T-helper 2 cell (primary cell): ENCODE results near the gene MCC.

ENCODE experiments used
- DNase-seq, 5 experiments: peaks; one replicate each; pipeline versions ENCODE4 v3.0.0 to v3.0.0-alpha.2; 2012 to 2022

Gene MCC

DNA sequence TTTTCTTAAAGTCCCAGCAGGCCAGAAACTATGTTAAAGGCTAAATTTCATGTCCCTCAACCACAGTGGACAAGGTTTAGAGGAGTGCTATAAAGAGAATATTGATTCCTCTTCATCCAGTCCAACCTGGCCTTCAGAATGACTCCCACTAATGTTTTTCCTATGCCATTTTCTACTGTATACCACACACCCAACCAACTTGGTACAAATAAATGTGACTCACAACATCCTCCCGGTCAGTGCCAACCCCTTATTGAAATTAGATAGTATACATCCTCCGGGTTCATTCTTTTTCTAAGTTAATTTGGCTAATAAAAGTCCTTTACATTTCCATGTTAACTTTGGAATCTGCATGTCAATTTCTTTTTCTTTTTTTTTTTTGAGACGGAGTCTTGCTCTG is 268.6 kb downstream of the MCC start:
- DNase-seq = no peak

DNA sequence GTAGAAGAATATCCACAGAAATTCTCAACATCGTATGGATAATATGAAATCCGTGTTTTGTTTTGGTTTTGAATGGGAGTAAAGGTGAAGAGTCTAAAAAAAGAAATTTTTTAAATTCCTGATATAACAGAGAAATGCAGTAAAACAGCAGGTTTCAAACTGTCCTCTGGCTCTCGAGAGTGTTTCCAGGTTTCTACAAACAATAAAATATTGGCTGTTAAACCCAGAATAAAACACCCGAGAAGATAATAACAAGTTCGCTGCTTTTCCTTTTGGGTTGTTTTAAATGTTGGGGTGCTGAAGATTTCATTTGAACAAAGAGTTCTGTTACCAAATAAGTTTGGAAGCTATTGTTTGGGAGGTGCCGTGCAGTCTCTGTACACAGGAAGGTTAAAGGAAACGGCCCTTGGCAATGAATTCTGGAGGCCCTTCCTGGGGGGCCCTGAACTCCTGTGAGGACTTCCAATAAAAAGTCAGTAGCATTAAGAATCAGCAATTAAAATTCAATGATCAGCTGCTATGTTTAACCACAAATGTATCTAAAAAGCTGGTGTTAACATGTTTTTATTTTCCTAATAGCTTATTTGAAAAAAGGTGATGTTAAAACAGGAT is 269.2 kb downstream of the MCC start:
- no peak for DNase-seq

DNA sequence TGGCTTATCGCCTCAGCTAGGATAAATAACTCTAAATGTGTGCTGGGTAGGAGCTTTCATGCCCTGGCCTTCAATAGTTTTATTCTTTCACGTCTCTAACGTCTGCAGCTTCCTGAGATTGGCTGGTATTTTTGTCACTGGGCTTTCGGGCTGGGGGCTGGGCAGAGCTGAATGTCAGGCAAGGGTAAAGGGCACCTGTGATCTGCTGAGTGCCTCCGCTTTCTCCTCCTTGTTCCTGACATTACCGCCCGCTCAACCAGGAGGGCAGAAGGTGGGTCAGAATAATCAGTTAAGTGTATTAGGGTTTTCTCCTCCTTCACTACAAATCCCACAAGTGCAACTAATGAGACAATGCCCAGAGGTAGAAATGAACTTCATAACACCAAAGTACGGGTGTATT is 270.1 kb downstream of the MCC start:
- no peak for DNase-seq

DNA sequence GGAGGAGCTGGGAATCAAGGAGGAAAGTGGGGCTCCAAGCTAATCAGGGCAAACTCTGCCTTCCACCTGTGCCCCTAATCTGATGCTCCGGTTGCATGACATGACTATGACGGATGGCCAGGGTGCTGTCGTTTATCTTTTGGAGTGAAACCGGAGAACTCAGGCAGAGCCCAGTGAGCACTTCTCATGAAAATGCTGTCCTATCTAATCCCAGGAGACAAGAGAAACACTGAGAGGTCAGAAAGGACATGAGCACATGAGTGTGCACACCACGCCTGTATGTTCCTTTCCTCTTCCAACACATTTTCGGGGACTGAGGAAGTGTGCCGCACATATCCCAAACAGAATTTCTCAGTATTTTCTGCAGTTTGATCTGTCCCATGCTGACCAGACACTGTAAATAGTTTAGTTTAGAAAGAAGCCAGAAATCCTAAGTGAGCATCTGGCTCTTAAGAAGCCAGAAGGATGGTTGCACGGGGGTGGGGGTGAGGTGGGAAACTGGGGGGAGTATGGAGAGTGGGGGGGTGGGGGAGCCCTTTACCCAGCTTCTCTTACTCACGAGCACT is 270.6 kb downstream of the MCC start:
- DNase-seq = no peak

DNA sequence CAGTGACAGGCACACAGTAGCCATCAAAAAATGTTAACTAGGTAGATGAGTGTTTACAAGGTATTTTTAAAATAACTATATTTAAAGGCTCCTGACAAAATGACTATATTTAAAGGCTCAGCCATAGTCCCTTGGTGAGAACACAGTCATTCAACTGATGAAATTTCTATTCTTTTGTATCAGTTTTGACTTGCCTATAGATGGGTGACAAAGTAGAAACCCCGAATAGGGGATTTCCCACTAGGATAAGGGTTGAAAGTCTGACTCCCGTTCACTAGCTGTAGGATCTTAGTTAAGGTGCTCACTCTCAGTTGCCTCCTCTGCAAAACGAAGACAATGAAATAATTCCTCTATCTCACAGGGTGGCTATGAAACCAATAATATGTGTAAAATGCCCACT is 271.7 kb downstream of the MCC start:
- DNase-seq = no peak

GRCh38 chr5:113215401-113216060 is 272.7 kb downstream of the MCC start:
- no peak for DNase-seq

DNA sequence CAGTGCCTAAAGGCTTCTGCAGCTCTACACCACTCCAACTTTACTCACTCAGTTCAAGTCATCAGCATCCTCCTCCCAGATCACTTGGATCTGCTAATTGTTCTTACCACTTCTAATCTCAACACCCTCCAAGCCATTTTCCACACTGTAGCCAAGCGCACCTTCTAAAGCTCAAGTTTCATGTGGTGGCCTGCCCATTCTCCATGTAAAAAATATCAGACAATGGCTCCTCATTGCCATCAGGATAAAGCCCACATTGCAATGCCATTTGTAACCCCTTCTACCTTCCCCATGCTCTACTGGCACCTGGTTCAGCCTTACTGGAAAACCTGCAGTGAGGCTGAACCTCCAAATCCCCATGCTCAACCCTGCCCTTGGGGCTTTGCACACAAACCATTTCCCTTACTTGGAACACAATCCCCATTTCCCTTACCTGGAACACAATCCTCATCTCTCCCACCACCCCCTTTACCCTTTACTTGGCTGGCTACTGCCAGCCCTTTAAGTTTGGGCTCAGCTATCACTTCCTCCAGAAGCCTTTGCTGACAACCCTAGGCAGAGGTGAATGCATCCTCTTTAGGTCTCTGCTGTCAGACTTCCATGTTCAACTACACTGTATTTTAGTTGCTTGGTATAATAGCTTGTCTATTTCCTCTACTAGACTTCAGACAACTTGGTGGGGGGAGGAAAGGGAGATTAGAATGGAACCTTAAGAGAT is 273.5 kb downstream of the MCC start:
- no peak for DNase-seq

GRCh38 chr5:113213551-113214425 is 274.5 kb downstream of the MCC start:
- no peak for DNase-seq

- no peak for DNase-seq
These were observed 275.9 kb downstream of the MCC start for GRCh38 chr5:113212244-113212920.

DNA sequence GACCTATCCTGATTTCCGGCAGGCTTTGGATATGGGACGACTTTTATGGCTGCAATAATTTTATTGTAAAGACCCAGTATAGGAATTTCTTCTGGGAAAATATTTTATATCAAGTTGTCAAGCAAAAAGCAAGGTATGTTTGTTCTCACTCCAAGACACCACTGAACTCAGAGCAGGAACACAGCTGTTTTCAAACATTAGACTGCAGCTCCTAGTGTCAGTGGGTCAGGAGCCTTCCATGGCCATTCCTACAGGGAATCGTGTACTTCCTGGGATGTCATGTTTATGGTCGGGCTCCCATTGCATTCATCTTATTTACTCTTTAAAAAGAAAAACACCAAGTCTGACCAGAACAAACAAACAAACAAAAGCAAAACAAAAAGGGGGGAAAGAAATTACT is 278.8 kb downstream of the MCC start:
- DNase-seq = no peak

GRCh38 chr5:113205807-113206206 is 282.4 kb downstream of the MCC start:
- DNase-seq = no peak

GRCh38 chr5:113205323-113205722 is 282.9 kb downstream of the MCC start:
- no peak for DNase-seq

GRCh38 chr5:113204525-113205161 is 283.6 kb downstream of the MCC start:
- no peak for DNase-seq

DNA sequence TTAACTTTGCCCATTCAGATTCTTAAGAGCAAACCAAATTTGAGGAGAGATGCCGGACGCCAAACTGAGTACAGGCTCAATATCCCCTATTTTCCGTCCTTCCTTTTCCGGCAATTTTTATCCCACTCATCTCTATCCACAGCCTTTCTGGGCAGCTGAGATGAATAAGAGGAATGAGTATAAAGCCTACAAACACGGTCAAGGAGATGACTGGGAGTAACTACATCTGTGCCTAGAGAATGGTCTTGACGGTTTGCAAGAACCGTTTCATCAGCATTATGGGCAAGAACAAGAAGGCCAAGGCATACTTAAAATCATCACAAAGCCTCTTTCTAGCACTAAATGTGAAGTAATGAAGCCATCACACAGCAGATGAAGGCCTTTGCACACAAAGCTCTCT is 284.3 kb downstream of the MCC start:
- no peak for DNase-seq

- DNase-seq = no peak
These were observed 285.2 kb downstream of the MCC start for GRCh38 chr5:113202746-113203716.

- DNase-seq = no peak
These were observed 286.0 kb downstream of the MCC start for GRCh38 chr5:113202287-113202686.

DNA sequence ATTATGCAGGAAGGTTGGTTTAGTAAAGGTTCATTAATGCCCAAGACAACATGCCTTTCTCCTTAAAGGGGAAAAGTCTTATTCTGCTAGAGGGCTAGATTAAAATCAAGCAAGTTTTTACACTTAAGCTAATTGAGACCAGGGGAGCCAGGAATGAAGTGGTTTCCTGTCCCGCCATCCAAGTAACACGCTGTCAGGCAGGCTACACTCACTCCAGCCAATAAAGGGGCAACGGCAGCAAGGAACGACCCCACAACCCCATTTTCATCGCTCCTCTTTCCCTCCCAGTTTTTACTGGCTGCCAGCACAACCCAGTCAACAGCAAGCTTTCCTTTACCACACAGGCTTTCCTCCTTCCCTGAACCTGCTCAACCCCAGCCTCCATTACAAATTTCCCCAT is 286.5 kb downstream of the MCC start:
- DNase-seq = no peak

- DNase-seq = no peak
These were observed 288.9 kb downstream of the MCC start for GRCh38 chr5:113199122-113199905.

DNA sequence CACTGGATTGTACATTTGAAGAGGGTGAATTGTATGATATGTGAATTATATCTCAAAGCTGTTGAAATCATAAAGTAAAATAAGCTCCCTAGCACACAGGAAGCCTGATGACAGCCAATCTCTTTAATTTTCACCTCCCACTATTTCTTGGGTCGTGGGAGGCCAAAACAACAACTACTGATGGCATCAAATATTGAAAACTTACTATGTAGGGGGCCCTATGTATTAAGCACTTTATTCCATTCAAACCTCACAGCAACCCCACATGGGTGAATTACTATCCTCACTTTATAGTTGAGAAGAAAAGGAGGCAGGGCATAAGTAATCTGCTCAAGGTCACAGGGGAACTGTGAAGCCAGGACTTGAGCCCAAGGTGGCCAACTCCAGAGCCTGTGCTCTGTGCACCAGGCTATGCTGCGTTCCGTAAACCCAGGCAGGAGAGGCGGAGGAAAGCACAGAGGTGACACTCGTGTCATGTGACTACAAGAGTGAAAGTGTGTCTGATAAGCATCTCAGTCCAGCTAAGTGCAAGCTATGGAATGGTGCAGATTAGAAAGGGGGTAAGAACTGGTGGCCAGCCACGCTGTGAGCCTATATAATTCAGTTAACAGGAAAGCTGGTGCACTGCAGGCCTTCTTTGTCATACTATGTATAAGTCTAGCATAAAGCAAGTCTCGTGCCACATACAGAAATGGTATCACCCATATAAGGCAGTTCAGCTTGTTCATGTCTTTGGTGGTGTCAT is 290.6 kb downstream of the MCC start:
- DNase-seq = no peak
